ENCODE measurements around the gene SEMA5A. TPM values are rescaled to one million over a fixed set of nuclear protein-coding genes. Genes with fewer than 3 reads are reported as not detected.

The SEMA5A gene
- total RNA-seq, 1 donor from 2014 or later, result 11.9 TPM

DNA sequence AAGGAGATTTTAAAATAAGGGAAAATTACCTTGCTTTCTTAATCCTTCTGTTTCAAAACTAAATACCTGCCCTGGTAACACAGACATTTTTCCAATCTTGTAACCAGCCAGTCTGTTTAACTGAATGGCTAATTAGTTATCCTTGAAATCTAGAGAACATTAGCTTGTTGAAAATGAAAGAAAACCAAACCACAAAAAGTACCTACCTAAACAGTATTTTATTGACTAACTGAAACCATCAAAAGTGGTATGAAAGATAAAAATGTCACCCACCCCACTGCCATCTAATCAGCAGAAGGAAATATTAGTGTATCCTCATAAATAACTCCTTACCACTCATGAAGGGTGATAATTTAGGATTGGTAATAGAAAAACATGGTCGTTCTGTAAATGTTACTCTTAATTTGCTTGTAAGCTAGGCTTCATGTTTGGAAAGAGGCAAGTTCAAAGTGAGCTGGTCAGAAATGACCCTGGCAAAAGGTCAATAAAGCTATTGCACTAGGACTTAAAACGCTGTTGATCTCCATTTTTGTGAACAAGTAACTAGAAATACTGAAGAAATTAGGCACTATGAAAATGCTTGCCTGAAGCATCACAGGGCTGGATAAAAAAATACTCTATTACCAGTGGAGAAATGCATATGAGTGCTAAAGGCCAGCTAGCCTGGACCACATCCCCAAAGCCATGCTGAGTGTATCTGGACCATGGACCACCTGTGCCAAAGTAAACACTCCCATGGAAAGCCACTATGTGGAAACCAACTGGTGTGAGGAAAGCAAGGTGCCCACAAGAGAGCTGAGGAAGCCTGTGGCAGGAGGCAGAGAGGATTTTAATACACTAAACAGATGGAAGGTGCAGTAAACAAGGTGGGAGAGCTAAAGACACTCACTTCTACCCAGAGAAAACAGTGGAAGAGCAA lies 8.4 kb downstream of the SEMA5A start:
- H2AFZ ChIP-seq (replicated peaks), result no peak overlapping the region
- no peaks in the 10 kb centered on the region for H3K9me3 Mint-ChIP-seq
- no peaks in the 10 kb centered on the region for H3K36me3 ChIP-seq
- no peak overlapping the region for H3K4me3 ChIP-seq
- H3K27me3 ChIP-seq, result no peaks in the 10 kb centered on the region
- H3K27ac ChIP-seq, result no peak overlapping the region
- no peaks in the 10 kb centered on the region for H4K20me1 ChIP-seq (ENCODE audit: low read depth)
- no peaks in the 10 kb centered on the region for H3K27me3 Mint-ChIP-seq (ENCODE audit: insufficient read depth, low read depth)
- no peaks in the 10 kb centered on the region for H3K9me3 ChIP-seq (ENCODE audit: low read depth)
- peaks cover 6% of the 10 kb centered on the region for H3K4me1 Mint-ChIP-seq
- TF ChIP-seq EZH2phosphoT487 (IDR thresholded peaks at IDR 0.05) (no peak), EZH2 (IDR thresholded peaks at IDR 0.05) (no peak)
- TF ChIP-seq, protein P1, sequence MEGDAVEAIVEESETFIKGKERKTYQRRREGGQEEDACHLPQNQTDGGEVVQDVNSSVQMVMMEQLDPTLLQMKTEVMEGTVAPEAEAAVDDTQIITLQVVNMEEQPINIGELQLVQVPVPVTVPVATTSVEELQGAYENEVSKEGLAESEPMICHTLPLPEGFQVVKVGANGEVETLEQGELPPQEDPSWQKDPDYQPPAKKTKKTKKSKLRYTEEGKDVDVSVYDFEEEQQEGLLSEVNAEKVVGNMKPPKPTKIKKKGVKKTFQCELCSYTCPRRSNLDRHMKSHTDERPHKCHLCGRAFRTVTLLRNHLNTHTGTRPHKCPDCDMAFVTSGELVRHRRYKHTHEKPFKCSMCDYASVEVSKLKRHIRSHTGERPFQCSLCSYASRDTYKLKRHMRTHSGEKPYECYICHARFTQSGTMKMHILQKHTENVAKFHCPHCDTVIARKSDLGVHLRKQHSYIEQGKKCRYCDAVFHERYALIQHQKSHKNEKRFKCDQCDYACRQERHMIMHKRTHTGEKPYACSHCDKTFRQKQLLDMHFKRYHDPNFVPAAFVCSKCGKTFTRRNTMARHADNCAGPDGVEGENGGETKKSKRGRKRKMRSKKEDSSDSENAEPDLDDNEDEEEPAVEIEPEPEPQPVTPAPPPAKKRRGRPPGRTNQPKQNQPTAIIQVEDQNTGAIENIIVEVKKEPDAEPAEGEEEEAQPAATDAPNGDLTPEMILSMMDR (IDR thresholded peaks at IDR 0.05), result no peak
- peaks cover 10% of the 10 kb centered on the region for H3K79me2 ChIP-seq (ENCODE audit: low read depth)
- H3K36me3 Mint-ChIP-seq, result peaks cover 3% of the 10 kb centered on the region
- H3K4me3 Mint-ChIP-seq, result no peak overlapping the region
- H3F3A ChIP-seq (ENCODE audit: low read depth), result no peaks in the 10 kb centered on the region
- no peak overlapping the region for H3K27ac Mint-ChIP-seq
- no peak overlapping the region for H3K9ac ChIP-seq
- peaks cover 14% of the 10 kb centered on the region for H3K4me1 ChIP-seq
- DNase-seq (ENCODE audit: low spot score), result no peak
- no peak overlapping the region for H3K4me2 ChIP-seq

DNA sequence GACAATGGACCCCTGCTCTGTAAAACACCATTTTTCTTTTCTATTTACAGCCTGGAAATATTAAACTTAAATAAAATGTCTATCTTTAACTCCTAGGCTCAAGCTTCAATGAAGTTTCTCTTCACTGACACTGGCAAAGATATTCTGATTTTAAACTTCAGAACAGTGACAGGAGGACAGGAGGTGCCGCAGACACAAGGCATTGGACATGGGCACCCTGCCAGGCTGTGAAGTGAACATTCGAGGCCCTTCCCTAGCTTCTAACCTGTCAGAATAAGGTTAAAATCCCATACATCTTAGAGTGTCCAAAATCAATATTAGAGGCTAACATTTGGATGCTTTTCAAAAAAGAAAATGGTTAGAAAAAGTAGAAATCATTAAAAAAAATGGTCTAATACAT lies 9.2 kb downstream of the SEMA5A start:
- Histone ChIP-seq H3F3A (ENCODE audit: low read depth) (no peaks in the 10 kb centered on the region), H2AFZ (replicated peaks) (no peak overlapping the region), H3K9me3 (ENCODE audit: low read depth) (no peaks in the 10 kb centered on the region), H3K79me2 (ENCODE audit: low read depth) (peaks cover 2% of the 10 kb centered on the region), H3K27ac (no peak overlapping the region), H3K4me3 (no peak overlapping the region), H3K4me2 (no peak overlapping the region), H3K36me3 (no peaks in the 10 kb centered on the region), H3K27me3 (no peaks in the 10 kb centered on the region), H3K4me1 (peaks cover 14% of the 10 kb centered on the region), H3K9ac (no peak overlapping the region), H4K20me1 (ENCODE audit: low read depth) (no peaks in the 10 kb centered on the region)
- no peak for DNase-seq (ENCODE audit: low spot score)
- Mint-ChIP-seq H3K27me3 (ENCODE audit: insufficient read depth, low read depth) (no peaks in the 10 kb centered on the region), H3K9me3 (peaks cover 4% of the 10 kb centered on the region), H3K27ac (no peak overlapping the region), H3K4me1 (peaks cover 6% of the 10 kb centered on the region), H3K4me3 (no peak overlapping the region), H3K36me3 (peaks cover 7% of the 10 kb centered on the region)
- TF ChIP-seq, protein P1 (IDR thresholded peaks at IDR 0.05), result no peak
- TF ChIP-seq EZH2phosphoT487 (IDR thresholded peaks at IDR 0.05), result no peak
- no peak for TF ChIP-seq EZH2 (IDR thresholded peaks at IDR 0.05)

DNA sequence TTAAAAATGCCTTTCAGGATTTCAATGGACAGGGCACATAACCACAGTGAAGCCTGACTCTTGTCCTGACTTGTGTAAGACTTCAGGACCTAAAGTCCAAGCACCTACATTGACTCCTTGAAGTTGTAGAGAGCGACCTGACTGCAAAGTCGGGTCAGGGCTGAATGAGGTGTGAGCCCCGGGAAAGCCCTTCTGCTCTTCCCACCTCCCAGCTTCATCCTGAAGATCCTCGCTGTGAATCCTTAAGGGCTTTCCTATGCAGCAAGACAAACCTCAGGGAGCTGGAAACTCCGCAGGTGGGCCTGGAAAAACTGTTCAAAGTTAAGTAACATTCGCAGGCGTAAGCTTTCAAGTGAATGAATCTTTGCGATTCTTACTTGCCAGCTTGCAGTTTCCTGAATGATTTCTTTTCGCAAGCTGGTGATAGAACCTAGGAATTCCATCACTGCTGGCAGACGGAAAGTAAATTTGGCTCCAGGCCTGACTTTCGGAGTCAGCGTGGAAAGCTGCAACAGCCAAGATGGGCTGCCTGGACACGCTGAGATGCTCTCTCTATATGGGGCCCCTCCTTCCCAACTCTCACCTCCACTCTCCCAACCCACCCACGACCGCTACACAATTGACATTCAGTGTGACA lies 10.9 kb downstream of the SEMA5A start:
- no peaks in the 10 kb centered on the region for H3F3A ChIP-seq (ENCODE audit: low read depth)
- no peaks in the 10 kb centered on the region for H3K79me2 ChIP-seq (ENCODE audit: low read depth)
- no peaks in the 10 kb centered on the region for H3K36me3 ChIP-seq
- no peaks in the 10 kb centered on the region for H3K9me3 ChIP-seq (ENCODE audit: low read depth)
- H3K4me3 ChIP-seq, result no peak overlapping the region
- no peaks in the 10 kb centered on the region for H4K20me1 ChIP-seq (ENCODE audit: low read depth)
- no peaks in the 10 kb centered on the region for H3K4me1 Mint-ChIP-seq
- H3K27me3 ChIP-seq, result no peaks in the 10 kb centered on the region
- peaks cover 2% of the 10 kb centered on the region for H3K27me3 Mint-ChIP-seq (ENCODE audit: insufficient read depth, low read depth)
- peaks cover 4% of the 10 kb centered on the region for H3K9me3 Mint-ChIP-seq
- peaks cover 7% of the 10 kb centered on the region for H3K36me3 Mint-ChIP-seq
- TF ChIP-seq, protein P1 (IDR thresholded peaks at IDR 0.05), result no peak
- TF ChIP-seq EZH2phosphoT487 (IDR thresholded peaks at IDR 0.05) (no peak), EZH2 (IDR thresholded peaks at IDR 0.05) (no peak)
- no peak overlapping the region for H3K9ac ChIP-seq
- H2AFZ ChIP-seq (replicated peaks), result no peak overlapping the region
- H3K27ac ChIP-seq, result no peak overlapping the region
- no peak overlapping the region for H3K4me3 Mint-ChIP-seq
- peaks cover 14% of the 10 kb centered on the region for H3K4me1 ChIP-seq
- H3K4me2 ChIP-seq, result no peak overlapping the region
- no peak for DNase-seq (ENCODE audit: low spot score)
- H3K27ac Mint-ChIP-seq, result no peak overlapping the region
